SU-DHL-6 (cell line): ENCODE data around the gene AMZ1.

Experiments
- H2AFZ ChIP-seq: fragments of 200-600 bp; sonication (generic); 2 replicates; pipeline ENCODE4 v1.6.1; 2014; ENCODE audit warnings: low read depth, mild to moderate bottlenecking, moderate library complexity, mixed read lengths, antibody characterized with exemption, low read length; ENCODE audit not compliant: severe bottlenecking
- H3F3A ChIP-seq: fragments of 200-600 bp; shearing (Covaris generic); 2 replicates; pipeline ENCODE4 v1.6.0; 2016; ENCODE audit warnings: antibody characterized with exemption, mild to moderate bottlenecking; ENCODE audit not compliant: insufficient read depth
- H3K27ac ChIP-seq: fragments of 200-600 bp; sonication (generic); 2 replicates; pipeline ENCODE4 v1.5.1; 2016; ENCODE audit warnings: low read depth, mild to moderate bottlenecking, low read length, moderate library complexity, mixed read lengths
- H3K27me3 ChIP-seq: fragments of 200-600 bp; sonication (generic), shearing (Covaris generic); 2 replicates; pipeline ENCODE4 v1.6.0; 2014; ENCODE audit warnings: mild to moderate bottlenecking, low read length
- H3K36me3 ChIP-seq: fragments of 200-600 bp; sonication (generic); 2 replicates; pipeline ENCODE4 v1.6.1; 2014; ENCODE audit warnings: mild to moderate bottlenecking, low read length, mixed read lengths
- H3K4me2 ChIP-seq: fragments of 300-600, 200-600 bp; shearing (Covaris generic), sonication (generic); 2 replicates; pipeline ENCODE4 v1.6.0; 2014; ENCODE audit warnings: low read length, low read depth, mild to moderate bottlenecking; ENCODE audit not compliant: poor library complexity, severe bottlenecking
- H3K4me3 ChIP-seq: fragments of 200-600 bp; sonication (generic); 2 replicates; pipeline ENCODE4 v1.5.1; 2014; ENCODE audit warnings: antibody characterized with exemption, low read length, mild to moderate bottlenecking, mixed read lengths; ENCODE audit not compliant: insufficient read depth, poor library complexity, severe bottlenecking
- H3K79me2 ChIP-seq: fragments of 200-600 bp; sonication (generic); 2 replicates; pipeline ENCODE4 v1.6.1; 2014; ENCODE audit warnings: mild to moderate bottlenecking, low read length, moderate library complexity; ENCODE audit not compliant: insufficient read depth
- H3K9ac ChIP-seq: fragments of 200-600 bp; sonication (generic); 2 replicates; pipeline ENCODE4 v1.7.0; 2014; ENCODE audit warnings: mild to moderate bottlenecking, low read length
- H3K9me2 ChIP-seq: fragments of 200-600 bp; sonication (generic); replicated peaks from 2 replicates; pipeline ENCODE4 v1.6.1; 2014; ENCODE audit warnings: low read length; ENCODE audit not compliant: insufficient read depth
- H3K9me3 ChIP-seq: fragments of 200-600 bp; sonication (generic); 2 replicates; pipeline ENCODE4 v1.6.1; 2014; ENCODE audit warnings: low read length, mixed read lengths; ENCODE audit not compliant: insufficient read depth
- H4K20me1 ChIP-seq: fragments of 200-600 bp; sonication (generic); 2 replicates; pipeline ENCODE4 v1.6.1; 2014; ENCODE audit warnings: low read depth, mild to moderate bottlenecking, antibody characterized with exemption, low read length, moderate library complexity, mixed read lengths
- EZH2phosphoT487 ChIP-seq: fragments of 200-600 bp; sonication (generic), shearing (Covaris generic); conservative IDR thresholded peaks from 2 replicates; pipeline ENCODE4 v1.6.1; 2018; ENCODE audit warnings: mild to moderate bottlenecking, antibody characterized with exemption, low read length, moderate library complexity, mixed read lengths
- TF ChIP-seq, protein P1 (sequence below): fragments of 200-600 bp; sonication (generic); IDR thresholded peaks from one replicate; pipeline ENCODE4 v1.5.1; 2017; ENCODE audit warnings: antibody characterized with exemption, mild to moderate bottlenecking, low read length, moderate library complexity; ENCODE audit not compliant: insufficient read depth, poor library complexity, severe bottlenecking

The AMZ1 gene

DNA sequence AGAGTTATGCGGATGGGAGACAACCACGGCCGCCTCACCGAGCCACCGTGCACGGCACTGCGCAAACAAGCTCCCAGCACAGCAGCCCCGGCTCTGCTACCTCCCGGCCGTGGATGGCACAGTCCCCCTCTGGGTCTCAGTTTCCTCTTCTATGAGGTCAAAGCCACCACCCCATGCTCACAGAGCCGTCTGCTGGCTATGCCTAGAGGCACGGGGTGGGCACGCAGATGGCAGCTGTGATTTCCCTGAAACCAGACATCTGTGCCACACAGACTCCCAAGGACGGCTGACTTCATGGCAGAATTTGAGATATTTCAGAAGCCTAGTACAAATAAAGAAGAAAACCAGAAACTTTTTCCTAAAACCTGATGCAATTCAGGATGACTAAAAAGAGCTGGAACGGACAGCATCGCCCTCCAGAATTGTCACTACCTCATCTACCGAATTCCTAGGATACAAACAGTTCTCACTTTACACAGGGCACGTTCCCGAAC lies 73.2 kb downstream of the AMZ1 start:
- no peak overlapping the region for H3K9ac ChIP-seq
- no peaks in the 10 kb centered on the region for H3K27me3 ChIP-seq
- no peaks in the 10 kb centered on the region for H4K20me1 ChIP-seq
- H3K27ac ChIP-seq, result no peak overlapping the region
- no peaks in the 10 kb centered on the region for H3F3A ChIP-seq
- no peaks in the 10 kb centered on the region for H3K79me2 ChIP-seq
- H3K9me2 ChIP-seq, result no peaks in the 10 kb centered on the region
- H3K4me3 ChIP-seq, result no peak overlapping the region
- H3K4me2 ChIP-seq, result no peak overlapping the region
- no peaks in the 10 kb centered on the region for H3K36me3 ChIP-seq
- TF ChIP-seq, protein P1, sequence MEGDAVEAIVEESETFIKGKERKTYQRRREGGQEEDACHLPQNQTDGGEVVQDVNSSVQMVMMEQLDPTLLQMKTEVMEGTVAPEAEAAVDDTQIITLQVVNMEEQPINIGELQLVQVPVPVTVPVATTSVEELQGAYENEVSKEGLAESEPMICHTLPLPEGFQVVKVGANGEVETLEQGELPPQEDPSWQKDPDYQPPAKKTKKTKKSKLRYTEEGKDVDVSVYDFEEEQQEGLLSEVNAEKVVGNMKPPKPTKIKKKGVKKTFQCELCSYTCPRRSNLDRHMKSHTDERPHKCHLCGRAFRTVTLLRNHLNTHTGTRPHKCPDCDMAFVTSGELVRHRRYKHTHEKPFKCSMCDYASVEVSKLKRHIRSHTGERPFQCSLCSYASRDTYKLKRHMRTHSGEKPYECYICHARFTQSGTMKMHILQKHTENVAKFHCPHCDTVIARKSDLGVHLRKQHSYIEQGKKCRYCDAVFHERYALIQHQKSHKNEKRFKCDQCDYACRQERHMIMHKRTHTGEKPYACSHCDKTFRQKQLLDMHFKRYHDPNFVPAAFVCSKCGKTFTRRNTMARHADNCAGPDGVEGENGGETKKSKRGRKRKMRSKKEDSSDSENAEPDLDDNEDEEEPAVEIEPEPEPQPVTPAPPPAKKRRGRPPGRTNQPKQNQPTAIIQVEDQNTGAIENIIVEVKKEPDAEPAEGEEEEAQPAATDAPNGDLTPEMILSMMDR, result no peak
- no peak for TF ChIP-seq EZH2phosphoT487
- no peak overlapping the region for H2AFZ ChIP-seq
- H3K9me3 ChIP-seq, result no peaks in the 10 kb centered on the region

DNA sequence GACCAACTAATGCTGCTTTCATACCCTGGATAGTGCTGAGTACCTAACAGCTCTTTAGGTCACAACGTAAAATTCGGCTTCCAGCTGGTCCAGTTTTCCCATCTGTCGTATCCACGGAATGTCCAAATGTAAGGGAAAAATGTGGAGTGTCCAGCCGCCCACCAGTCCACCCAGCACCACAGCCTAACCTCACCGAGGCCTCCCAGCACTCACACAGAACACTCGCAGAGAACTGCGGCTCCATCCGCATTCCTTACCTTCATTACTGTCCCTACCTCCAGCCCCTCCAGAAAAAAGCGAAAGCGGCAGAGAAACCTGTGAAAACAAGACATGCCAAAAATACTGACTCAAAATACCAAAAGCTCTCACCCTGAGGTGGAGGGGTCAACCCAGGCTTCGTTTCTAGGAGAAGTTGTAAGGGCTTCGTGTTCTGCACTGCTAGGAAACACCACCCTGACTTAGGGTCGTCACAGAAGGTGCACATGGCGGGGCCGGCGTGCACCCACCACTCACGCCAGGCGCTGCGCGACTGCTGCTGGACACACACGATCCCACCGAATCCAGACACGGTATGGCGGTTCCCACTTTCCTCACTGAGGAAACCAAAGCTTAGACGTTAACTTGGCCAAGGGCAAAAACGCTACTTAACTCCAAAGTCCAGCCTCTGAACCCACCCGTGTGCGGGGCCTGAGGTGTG lies 73.9 kb downstream of the AMZ1 start:
- no peak overlapping the region for H3K4me2 ChIP-seq
- no peak overlapping the region for H3K27ac ChIP-seq
- H2AFZ ChIP-seq, result no peak overlapping the region
- H3K79me2 ChIP-seq, result no peaks in the 10 kb centered on the region
- H3K36me3 ChIP-seq, result no peaks in the 10 kb centered on the region
- TF ChIP-seq, protein P1, result no peak
- no peak for TF ChIP-seq EZH2phosphoT487
- H4K20me1 ChIP-seq, result no peaks in the 10 kb centered on the region
- H3K9me3 ChIP-seq, result no peaks in the 10 kb centered on the region
- H3K9ac ChIP-seq, result no peak overlapping the region
- H3K4me3 ChIP-seq, result no peak overlapping the region
- no peaks in the 10 kb centered on the region for H3K9me2 ChIP-seq
- no peaks in the 10 kb centered on the region for H3F3A ChIP-seq
- H3K27me3 ChIP-seq, result no peaks in the 10 kb centered on the region

DNA sequence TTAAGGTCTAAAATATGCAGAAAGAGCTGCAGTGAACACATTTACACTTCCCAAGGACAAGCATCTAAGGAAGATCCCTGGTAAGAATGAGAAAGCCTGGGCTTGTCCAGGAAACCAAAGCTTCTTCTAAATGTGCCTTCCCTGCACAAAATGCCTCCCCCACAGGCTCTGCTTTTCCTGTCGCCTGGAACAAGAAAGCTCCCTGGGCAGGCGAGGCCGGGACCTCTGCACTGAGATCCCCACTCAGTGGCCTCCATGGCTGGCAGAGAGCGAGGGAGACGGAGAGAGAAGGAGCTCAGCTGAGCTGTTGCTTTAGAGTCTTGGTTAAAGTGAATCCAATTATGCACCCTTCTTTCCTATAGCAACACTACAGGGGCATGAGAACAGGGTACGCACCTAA lies 75.6 kb downstream of the AMZ1 start:
- Histone ChIP-seq H4K20me1 (no peaks in the 10 kb centered on the region), H3K79me2 (no peaks in the 10 kb centered on the region), H3K4me2 (no peak overlapping the region), H3K36me3 (no peaks in the 10 kb centered on the region), H3K9me2 (no peaks in the 10 kb centered on the region), H3F3A (no peaks in the 10 kb centered on the region), H3K9me3 (no peaks in the 10 kb centered on the region), H3K27ac (no peak overlapping the region), H2AFZ (no peak overlapping the region), H3K9ac (no peak overlapping the region), H3K27me3 (no peaks in the 10 kb centered on the region), H3K4me3 (no peak overlapping the region)
- TF ChIP-seq, protein P1, result no peak
- no peak for TF ChIP-seq EZH2phosphoT487
